ENCODE measurements around the gene TMEM40. TPM values are rescaled to one million over a fixed set of nuclear protein-coding genes. Genes with fewer than 3 reads are reported as not detected.
A peak's percentile ranks its signal among the peaks of the same experiment; 100 is the strongest.
"Not testable (repeated sequence)": the region's sequence is repeated elsewhere in the genome, so short reads cannot be mapped to it uniquely, and the experiment has no call there.

TMEM40 gene
- total RNA-seq, 4 donors from 2014 or later = 46.4 to 93.6 (median 50.7) TPM

DNA sequence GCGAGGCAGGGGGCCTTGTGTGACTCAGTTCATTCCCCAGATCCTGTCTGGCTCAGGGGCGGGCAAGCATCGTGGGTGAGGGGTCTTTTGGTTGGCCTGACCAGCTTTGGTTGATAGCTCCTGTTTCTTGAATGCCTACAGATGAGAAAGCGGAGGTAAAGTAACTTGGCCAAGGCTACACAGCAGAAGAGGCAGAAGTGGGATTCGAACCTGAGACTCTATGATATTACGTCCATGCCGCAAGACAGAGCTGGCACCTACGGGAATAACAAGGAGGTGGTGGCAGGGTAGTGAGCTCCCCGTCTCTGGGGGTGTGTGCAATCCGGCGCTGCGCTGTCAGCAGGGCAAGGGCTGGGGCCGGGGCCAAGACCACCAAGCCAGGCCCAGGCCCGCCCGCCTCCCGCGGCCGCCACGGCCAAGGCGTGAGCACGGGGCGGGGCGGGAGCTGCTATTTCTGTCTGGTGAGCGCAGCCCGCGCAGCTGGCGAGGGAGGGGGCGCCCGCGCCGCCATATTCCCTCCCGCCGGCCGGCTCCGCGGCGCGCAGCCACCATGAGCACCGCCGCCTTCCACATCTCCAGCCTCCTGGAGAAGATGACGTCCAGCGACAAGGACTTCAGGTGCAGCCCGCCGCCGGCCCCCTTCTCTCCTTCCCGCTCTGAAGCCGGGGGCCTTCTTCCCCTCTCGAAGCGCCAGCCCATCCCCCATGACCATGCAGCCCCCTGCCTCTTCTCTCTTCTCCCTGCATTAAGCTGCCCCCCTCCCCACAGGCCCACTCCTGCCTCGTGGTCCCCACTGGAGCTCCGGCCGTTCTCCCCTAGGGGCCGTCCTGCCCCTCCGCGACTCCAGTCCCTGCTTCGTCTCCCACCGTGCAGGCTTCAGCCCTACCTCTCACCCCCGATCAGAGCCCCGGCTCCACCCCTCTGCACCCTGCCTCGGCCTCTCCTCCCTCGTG is 37.4 kb upstream of the TMEM40 start, which contains the start of gene CAND2:
CAND2 (plus strand) TSS at position 510 of the 953 bp plus-strand sequence; CDS start at position 551, 41 bp downstream.
- peak within 1 kb of the TSS; percentile 31 for H3K4me3 ChIP-seq (ENCODE audit: low read depth, poor library complexity, severe bottlenecking)
- TF ChIP-seq, protein P1, sequence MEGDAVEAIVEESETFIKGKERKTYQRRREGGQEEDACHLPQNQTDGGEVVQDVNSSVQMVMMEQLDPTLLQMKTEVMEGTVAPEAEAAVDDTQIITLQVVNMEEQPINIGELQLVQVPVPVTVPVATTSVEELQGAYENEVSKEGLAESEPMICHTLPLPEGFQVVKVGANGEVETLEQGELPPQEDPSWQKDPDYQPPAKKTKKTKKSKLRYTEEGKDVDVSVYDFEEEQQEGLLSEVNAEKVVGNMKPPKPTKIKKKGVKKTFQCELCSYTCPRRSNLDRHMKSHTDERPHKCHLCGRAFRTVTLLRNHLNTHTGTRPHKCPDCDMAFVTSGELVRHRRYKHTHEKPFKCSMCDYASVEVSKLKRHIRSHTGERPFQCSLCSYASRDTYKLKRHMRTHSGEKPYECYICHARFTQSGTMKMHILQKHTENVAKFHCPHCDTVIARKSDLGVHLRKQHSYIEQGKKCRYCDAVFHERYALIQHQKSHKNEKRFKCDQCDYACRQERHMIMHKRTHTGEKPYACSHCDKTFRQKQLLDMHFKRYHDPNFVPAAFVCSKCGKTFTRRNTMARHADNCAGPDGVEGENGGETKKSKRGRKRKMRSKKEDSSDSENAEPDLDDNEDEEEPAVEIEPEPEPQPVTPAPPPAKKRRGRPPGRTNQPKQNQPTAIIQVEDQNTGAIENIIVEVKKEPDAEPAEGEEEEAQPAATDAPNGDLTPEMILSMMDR (IDR thresholded peaks at IDR 0.05) = no peak
- TF ChIP-seq POLR2A (IDR thresholded peaks at IDR 0.05) = no peak
- DNase-seq (ENCODE audit: low spot score in 2 of 2) = no peak
- WGBS, 2 donors = 10 to 15% methylated on average over 27 to 52 of the region's 61 CpGs
- intact Hi-C loops (cut with DNase I; ENCODE audit: low total_unique reads) = no loop called here

DNA sequence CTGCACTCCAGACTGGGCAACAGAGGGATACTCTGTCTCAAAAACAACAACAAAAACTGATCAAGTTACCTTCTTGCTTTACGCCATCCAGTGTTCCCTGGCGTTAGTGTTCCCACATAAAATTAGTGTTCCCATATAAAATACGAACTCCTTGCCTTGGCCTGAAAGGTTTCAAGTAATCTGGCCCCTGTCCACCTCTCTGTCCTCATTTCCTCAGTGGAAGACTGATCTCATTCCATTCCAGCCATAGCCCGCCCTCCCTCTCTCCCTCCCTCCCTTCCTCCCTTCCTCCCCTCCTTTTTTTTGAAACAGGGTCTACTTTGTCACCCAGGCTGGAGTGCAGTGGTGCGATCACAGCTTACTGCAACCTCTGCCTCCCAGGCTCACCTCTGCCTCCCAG is 34.6 kb upstream of the TMEM40 start:
- DNase-seq (ENCODE audit: low spot score in 2 of 2) = no peak
- 87% methylated on average over 5 of the region's 5 CpGs for WGBS, 2 donors
- H3K4me3 ChIP-seq (ENCODE audit: low read depth, poor library complexity, severe bottlenecking) = no peak overlapping the region
- TF ChIP-seq POLR2A (IDR thresholded peaks at IDR 0.05) = no peak
- TF ChIP-seq, protein P1 (IDR thresholded peaks at IDR 0.05) = no peak
- intact Hi-C loops (cut with DNase I; ENCODE audit: low total_unique reads) = no loop called here

DNA sequence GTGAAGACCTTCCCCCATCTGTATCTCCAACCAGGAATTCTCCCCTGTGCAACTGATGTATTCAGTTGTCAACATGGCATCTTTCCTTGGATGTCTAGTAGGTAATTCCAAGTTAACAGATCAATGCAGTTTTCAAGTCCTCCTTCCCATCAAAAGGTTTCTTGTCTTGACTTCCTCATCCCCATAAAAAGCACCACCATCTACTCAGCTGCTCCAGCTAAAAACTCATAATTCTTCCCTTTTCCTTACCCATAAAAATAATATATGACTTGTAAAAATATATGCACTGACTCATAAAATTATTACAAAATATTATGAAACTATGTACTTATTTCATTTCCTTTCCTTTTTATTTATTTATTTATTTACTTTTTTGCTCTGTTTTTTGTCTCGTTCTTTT is 32.4 kb upstream of the TMEM40 start:
- H3K4me3 ChIP-seq (ENCODE audit: low read depth, poor library complexity, severe bottlenecking) = no peak overlapping the region
- TF ChIP-seq, protein P1 (IDR thresholded peaks at IDR 0.05) = no peak
- TF ChIP-seq POLR2A (IDR thresholded peaks at IDR 0.05) = no peak
- no peak for DNase-seq (ENCODE audit: low spot score in 2 of 2)
- WGBS, 2 donors = 79 to 91% methylated on average over 1 of the region's 1 CpG
- intact Hi-C loops (cut with DNase I; ENCODE audit: low total_unique reads) = no loop called here

DNA sequence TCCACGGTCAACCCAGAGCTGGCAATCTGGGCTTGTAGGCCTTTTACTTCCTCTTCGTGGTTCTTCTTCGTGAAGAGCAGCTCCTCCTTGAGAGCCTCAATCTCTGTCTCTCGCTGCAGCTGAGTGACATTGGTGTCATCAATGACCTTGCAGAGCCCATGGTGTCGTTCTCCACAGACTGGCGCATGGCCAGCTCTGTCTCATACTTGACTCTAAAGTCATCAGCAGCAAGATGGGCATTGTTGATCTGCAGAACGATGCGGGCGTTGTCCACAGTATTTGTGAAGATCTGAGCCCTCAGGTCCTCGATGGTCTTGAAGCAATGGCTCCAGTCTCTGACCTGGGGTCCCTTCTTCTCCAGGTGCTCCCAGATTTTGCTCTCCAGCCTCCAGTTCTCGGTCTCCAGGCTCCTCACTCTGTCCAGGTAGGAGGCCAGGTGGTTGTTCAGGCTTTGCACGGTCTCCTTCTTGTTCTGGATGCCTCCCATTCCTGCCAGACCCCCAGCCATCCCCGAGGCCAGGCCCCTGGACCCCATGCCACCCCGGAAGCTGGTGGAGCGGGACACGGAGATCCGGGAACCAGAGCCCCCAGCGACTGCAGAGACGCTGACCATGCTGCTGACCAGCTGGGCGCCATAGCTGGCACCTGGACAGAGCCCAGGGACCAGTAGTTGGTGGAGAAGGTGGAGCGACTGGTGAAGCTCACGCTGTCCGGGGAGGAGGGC is 29.1 kb upstream of the TMEM40 start:
- intact Hi-C loops (cut with DNase I; ENCODE audit: low total_unique reads); H3K4me3 ChIP-seq (ENCODE audit: low read depth, poor library complexity, severe bottlenecking); DNase-seq (ENCODE audit: low spot score in 2 of 2): not testable (repeated sequence)
- 84 to 90% methylated on average over 21 to 23 of the region's 23 CpGs for WGBS, 2 donors

DNA sequence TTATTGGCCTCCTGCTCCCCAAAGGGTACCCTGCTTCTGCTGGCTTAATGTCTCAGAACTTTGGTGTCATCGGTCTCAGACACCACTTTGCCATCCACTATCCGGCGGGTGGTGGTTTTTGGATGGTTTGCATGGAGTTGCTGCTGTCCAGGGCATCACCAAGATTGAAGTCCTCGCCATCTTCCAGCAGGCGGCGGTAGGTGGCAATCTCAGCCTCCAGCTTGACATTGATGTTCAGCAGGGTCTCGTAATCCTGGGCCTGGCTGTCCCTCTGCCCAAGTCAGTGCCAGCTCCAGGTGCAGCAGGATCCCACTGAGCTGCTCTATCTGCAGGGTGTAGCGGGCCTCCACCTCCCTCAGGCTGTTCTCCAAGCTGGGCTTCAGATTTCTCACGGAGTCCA is 28.3 kb upstream of the TMEM40 start:
- 25 to 68% methylated on average over 8 to 9 of the region's 9 CpGs for WGBS, 2 donors
- H3K4me3 ChIP-seq (ENCODE audit: low read depth, poor library complexity, severe bottlenecking); intact Hi-C loops (cut with DNase I; ENCODE audit: low total_unique reads): not testable (repeated sequence)
- peak; percentile 51 to 90 for DNase-seq (ENCODE audit: low spot score in 2 of 2)

DNA sequence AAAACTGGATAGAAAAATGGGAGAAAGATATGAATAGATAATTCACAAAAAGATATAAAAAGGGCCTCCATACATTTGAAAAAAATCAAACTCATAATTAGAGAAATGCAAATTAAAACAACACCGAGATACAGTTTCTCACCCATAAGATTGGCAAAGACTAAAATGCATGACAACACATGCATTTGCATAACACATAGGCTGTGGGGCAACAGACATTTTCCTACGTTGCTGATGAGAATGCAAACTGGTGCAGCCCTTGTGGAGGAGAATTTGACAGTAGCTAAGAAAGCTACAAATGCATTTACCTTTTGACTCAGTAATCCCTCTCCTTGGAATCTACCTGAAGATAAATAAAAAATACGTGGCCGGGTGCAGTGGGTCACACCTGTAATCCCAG is 26.0 kb upstream of the TMEM40 start:
- no peak for DNase-seq (ENCODE audit: low spot score in 2 of 2)
- no peak overlapping the region for H3K4me3 ChIP-seq (ENCODE audit: low read depth, poor library complexity, severe bottlenecking)
- intact Hi-C loops (cut with DNase I; ENCODE audit: low total_unique reads) = no loop called here
- no peak for TF ChIP-seq POLR2A (IDR thresholded peaks at IDR 0.05)
- TF ChIP-seq, protein P1 (IDR thresholded peaks at IDR 0.05) = no peak
- WGBS, 2 donors = 48 to 58% methylated on average over 4 of the region's 4 CpGs
